HEK293 (cell line): Measurements from ENCODE around the gene CENPM.

Source experiments
- CTCF ChIA-PET: fragments of 350-600 bp; formaldehyde crosslinking; extraction: SDS; loops from one replicate; lab custom pipeline; 2021; ENCODE audit warnings: antibody characterized with exemption; lab: Yijun Ruan, JAX
- POLR2A ChIA-PET: fragments of 300-600 bp; formaldehyde crosslinking; extraction: SDS; loops from one replicate; lab custom pipeline; 2020; ENCODE audit warnings: antibody characterized with exemption, inconsistent platforms; lab: Yijun Ruan, JAX
- H3K27ac ChIP-seq: fragments of 200-500 bp; sonication (Bioruptor generic); 2 replicates; pipeline ENCODE4 v1.5.1; 2014; ENCODE audit warnings: low read depth, low read length, control low read depth, inconsistent platforms; ENCODE audit errors: extremely low read depth
- H3K36me3 ChIP-seq, 2 experiments: fragments of 200-500 bp in 1 of 2; sonication (Bioruptor generic) in 1 of 2; 1 replicate in 1 of 2; 2 replicates in 1 of 2; pipeline ENCODE4 v1.5.1; 2014 to 2017; ENCODE audit warnings: inconsistent platforms in 2 of 2, low read length in 2 of 2; ENCODE audit not compliant: control insufficient read depth in 2 of 2, insufficient read depth in 1 of 2
- H3K4me1 ChIP-seq: fragments of 200-500 bp; sonication (Bioruptor generic); 2 replicates; pipeline ENCODE4 v1.5.1; 2014; ENCODE audit warnings: mild to moderate bottlenecking, low read length, inconsistent platforms; ENCODE audit not compliant: control insufficient read depth, insufficient read depth
- H3K4me3 ChIP-seq: 2 replicates; pipeline ENCODE4 v1.5.1; 2011; ENCODE audit warnings: low read depth, mild to moderate bottlenecking, control low read depth, low read length, moderate library complexity
- H3K9me3 ChIP-seq: fragments of 200-500 bp; sonication (Bioruptor generic); 2 replicates; pipeline ENCODE4 v1.5.1; 2014; ENCODE audit warnings: low read depth, low read length, inconsistent platforms; ENCODE audit not compliant: control insufficient read depth, insufficient read depth
- KLF1 ChIP-seq: fragments of 450-650 bp; formaldehyde crosslinking; IDR thresholded peaks from 2 replicates; pipeline ENCODE4 v1.5.1; 2016; ENCODE audit warnings: missing biosample characterization, missing genetic modification characterization
- SP2 ChIP-seq: fragments of 450-650 bp; formaldehyde crosslinking; IDR thresholded peaks from 2 replicates; pipeline ENCODE4 v1.5.1; 2016; ENCODE audit warnings: missing biosample characterization, missing genetic modification characterization
- WT1 ChIP-seq: fragments of 450-650 bp; formaldehyde crosslinking; IDR thresholded peaks from 2 replicates; pipeline ENCODE4 v1.5.1; 2016; ENCODE audit warnings: missing biosample characterization, missing genetic modification characterization
- ZBTB20 ChIP-seq: fragments of 450-650 bp; formaldehyde crosslinking; IDR thresholded peaks from 2 replicates; pipeline ENCODE4 v1.5.1; 2016; ENCODE audit warnings: missing biosample characterization, missing genetic modification characterization
- ZBTB48 ChIP-seq: fragments of 450-650 bp; formaldehyde crosslinking; IDR thresholded peaks from 2 replicates; pipeline ENCODE4 v1.5.1; 2016; ENCODE audit warnings: missing biosample characterization, missing genetic modification characterization
- ZFP41 ChIP-seq: fragments of 450-650 bp; formaldehyde crosslinking; IDR thresholded peaks from 2 replicates; pipeline ENCODE4 v1.5.1; 2016; ENCODE audit warnings: missing biosample characterization, missing genetic modification characterization, borderline replicate concordance
- ZNF202 ChIP-seq: fragments of 450-650 bp; formaldehyde crosslinking; IDR thresholded peaks from 2 replicates; pipeline ENCODE4 v1.5.1; 2016; ENCODE audit warnings: missing biosample characterization, missing genetic modification characterization, borderline replicate concordance
- ZNF274 ChIP-seq, 2 experiments: fragments of 200-500 bp in 1 of 2; fragments of 450-650 bp in 1 of 2; sonication (Bioruptor generic) in 1 of 2; formaldehyde crosslinking in 1 of 2; IDR thresholded peaks; 2 replicates each; pipeline versions ENCODE4 v1.5.1 to v1.6.1; 2014 to 2016; ENCODE audit warnings: borderline replicate concordance in 1 of 2, inconsistent platforms in 1 of 2, low read length in 1 of 2, missing biosample characterization in 1 of 2, missing genetic modification characterization in 1 of 2
- ZNF280D ChIP-seq: fragments of 450-650 bp; formaldehyde crosslinking; IDR thresholded peaks from 2 replicates; pipeline ENCODE4 v1.5.1; 2016; ENCODE audit warnings: missing biosample characterization, missing genetic modification characterization
- ZNF398 ChIP-seq: fragments of 450-650 bp; formaldehyde crosslinking; IDR thresholded peaks from 2 replicates; pipeline ENCODE4 v1.5.1; 2017; ENCODE audit warnings: missing biosample characterization, missing genetic modification characterization
- ZNF654 ChIP-seq: fragments of 450-650 bp; formaldehyde crosslinking; IDR thresholded peaks from 2 replicates; pipeline ENCODE4 v1.5.1; 2016; ENCODE audit warnings: low read depth, missing biosample characterization, missing genetic modification characterization
- ZNF776 ChIP-seq: fragments of 450-650 bp; formaldehyde crosslinking; IDR thresholded peaks from 2 replicates; pipeline ENCODE4 v1.5.0; 2017; ENCODE audit warnings: missing biosample characterization, missing genetic modification characterization, borderline replicate concordance
- ZNF792 ChIP-seq: fragments of 450-650 bp; formaldehyde crosslinking; IDR thresholded peaks from 2 replicates; pipeline ENCODE4 v1.5.1; 2016; ENCODE audit warnings: missing biosample characterization, missing genetic modification characterization

The CENPM gene

GRCh38 chr22:41933411-41934177, 13.4 kb downstream of the CENPM start (continued):
- TF ChIP-seq ZNF280D (no peak), ZNF792 (no peak), ZFP41 (no peak), KLF1 (tag by site-specific recombination) (no peak), ZNF274 (IDR thresholded peaks at IDR 0.05; ENCODE audit: low read length) (no peak), ZNF274 (tag by site-specific recombination; IDR thresholded peaks at IDR 0.05; ENCODE audit: borderline replicate concordance) (no peak), SP2 (tag by site-specific recombination) (peak; percentile 12; the same call in 1 of the 2 replicates)

GRCh38 chr22:41932353-41932752, 14.6 kb downstream of the CENPM start:
- peak overlapping the region; percentile 28; the same call in 1 of the 2 replicates for H3K27ac ChIP-seq
- peaks cover 14 to 52% of the 10 kb centered on the region in 2 experiments; a peak in 2 of 3 replicates for H3K36me3 ChIP-seq
- H3K4me3 ChIP-seq: no peak overlapping the region
- H3K9me3 ChIP-seq: no peaks in the 10 kb centered on the region
- TF ChIP-seq ZNF776 (no peak), ZBTB20 (tag by site-specific recombination) (0 out of 2 replicates have a peak, but pooled peaks have one; percentile 17)
- ChIA-PET CTCF (interaction anchor here (0.5 to 0.8 kb wide), 2 partner anchors 236 to 238 kb away, joined by 3 read pairs; no protein-coding TSS in a partner anchor), POLR2A (no interaction called here)
- no peaks in the 10 kb centered on the region; the same call in 1 of the 2 replicates for H3K4me1 ChIP-seq

GRCh38 chr22:41931701-41932269, 15.2 kb downstream of the CENPM start:
- no peaks in the 10 kb centered on the region; the same call in 1 of the 2 replicates for H3K4me1 ChIP-seq
- ChIA-PET POLR2A (no interaction called here), CTCF (interaction anchor here (0.5 to 1.1 kb wide), 3 partner anchors 16 to 253 kb away, joined by 3 to 5 read pairs (median 3); no protein-coding TSS in a partner anchor)
- H3K27ac ChIP-seq: peak overlapping the region; percentile 28; the same call in 1 of the 2 replicates
- no peak for TF ChIP-seq ZNF398 (tag by site-specific recombination)
- no peak for TF ChIP-seq ZNF654 (tag by site-specific recombination)
- no peak for TF ChIP-seq ZNF202 (tag by site-specific recombination)
- no peak for TF ChIP-seq WT1
- peak; percentile 79 for TF ChIP-seq ZBTB48 (tag by site-specific recombination)
- no peaks in the 10 kb centered on the region for H3K9me3 ChIP-seq
- peaks cover 9 to 46% of the 10 kb centered on the region in 2 experiments; a peak in 2 of 3 replicates for H3K36me3 ChIP-seq
- no peak overlapping the region for H3K4me3 ChIP-seq
